ENCODE measurements around the gene KRT80. TPM values are rescaled to one million over a fixed set of nuclear protein-coding genes. Genes with fewer than 3 reads are reported as not detected.
A peak's percentile ranks its signal among the peaks of the same experiment; 100 is the strongest.

Gene KRT80
- total RNA-seq, 1 experiment from 2014 or later = 8.8 TPM

DNA sequence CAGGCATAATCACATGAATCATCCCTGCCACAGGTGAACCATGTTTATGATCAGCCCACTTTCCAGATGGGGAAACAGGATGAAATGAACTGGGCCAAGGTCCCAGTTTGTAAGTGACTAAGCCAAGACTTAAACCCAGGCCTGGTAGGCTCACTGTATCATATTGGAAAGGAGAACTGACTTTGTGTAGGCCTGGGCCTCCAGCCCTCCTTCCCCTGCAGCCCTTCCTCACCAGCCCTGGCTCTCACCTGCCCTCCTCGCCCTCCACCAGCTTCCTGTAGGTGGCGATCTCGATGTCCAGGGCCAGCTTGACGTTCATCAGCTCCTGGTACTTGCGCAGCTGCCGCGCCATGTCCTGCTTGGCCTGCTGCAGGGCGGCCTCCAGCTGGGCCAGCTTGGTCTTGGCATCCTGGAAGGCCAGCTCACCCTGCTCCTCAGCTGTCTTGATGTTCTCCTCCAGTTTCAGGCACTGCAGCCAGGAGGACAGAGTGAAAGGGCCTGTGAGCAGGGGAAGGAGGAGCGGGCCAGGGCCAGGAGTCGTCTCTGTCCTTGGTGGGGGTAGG, 19.8 kb downstream of the KRT80 start (continued):
- TF ChIP-seq TCF7L2 (IDR thresholded peaks at IDR 0.05; ENCODE audit: borderline replicate concordance, extremely low read depth, insufficient read depth, insufficient read length) (no peak), ZFX (IDR thresholded peaks at IDR 0.05) (no peak), ZBTB33 (IDR thresholded peaks at IDR 0.05; ENCODE audit: extremely low read depth, insufficient replicate concordance, low read length) (no peak), ELF1 (IDR thresholded peaks at IDR 0.05; ENCODE audit: borderline replicate concordance, low read depth) (no peak), ZNF274 (IDR thresholded peaks at IDR 0.05; ENCODE audit: low read depth, low read length) (no peak), EZH2 (IDR thresholded peaks at IDR 0.05) (no peak), EGR1 (IDR thresholded peaks at IDR 0.05; ENCODE audit: low read depth) (no peak), MAX (IDR thresholded peaks at IDR 0.05) (no peak), RAD21 (IDR thresholded peaks at IDR 0.05; ENCODE audit: low read depth) (peak; percentile 80), POLR2AphosphoS5 (IDR thresholded peaks at IDR 0.05; ENCODE audit: low read depth, low read length) (no peak)

DNA sequence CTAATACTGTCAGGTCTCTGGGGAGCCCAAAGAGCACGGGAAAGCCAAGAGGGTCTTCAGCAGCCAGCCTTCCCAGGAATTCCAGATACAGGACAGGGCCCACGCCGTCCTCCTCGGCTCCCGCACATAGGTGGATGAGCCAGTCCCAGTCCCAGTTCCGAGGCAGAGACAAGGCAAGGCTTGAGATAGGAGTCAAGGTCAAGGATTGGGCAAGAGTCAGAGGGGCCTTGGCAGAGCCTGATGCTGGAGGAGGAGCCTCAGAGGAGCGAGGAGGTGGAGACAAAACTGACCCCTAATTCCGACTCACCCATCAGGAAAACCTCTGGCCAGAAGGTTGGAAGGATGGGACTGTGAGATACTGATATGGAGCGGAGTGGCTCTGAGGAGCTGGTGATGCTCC, 21.0 kb downstream of the KRT80 start:
- Histone ChIP-seq H3K9ac (ENCODE audit: low read length) (no peak overlapping the region), H3K9me2 (ENCODE audit: insufficient read depth) (no peaks in the 10 kb centered on the region), H3K27me3 (ENCODE audit: insufficient read depth, low read length) (peaks cover 7% of the 10 kb centered on the region; the same call in 1 of the 2 replicates), H4K20me1 (ENCODE audit: insufficient read depth) (no peaks in the 10 kb centered on the region), H3K4me2 (ENCODE audit: low read length) (no peak overlapping the region), H2AFZ (ENCODE audit: low read depth, low read length, poor library complexity, severe bottlenecking) (no peak overlapping the region), H3K4me1 (ENCODE audit: control insufficient read depth in 1 of 2, insufficient read depth in 2 of 2, low read length in 2 of 2) (peaks cover 8 to 45% of the 10 kb centered on the region in 2 experiments), H3K27ac (ENCODE audit: low read depth, low read length) (no peak overlapping the region), H3K9me3 (ENCODE audit: control insufficient read depth in 1 of 2, insufficient read depth in 1 of 2, low read depth in 1 of 2, low read length in 2 of 2) (no peaks in the 10 kb centered on the region), H3K79me2 (ENCODE audit: insufficient read depth, low read length) (no peaks in the 10 kb centered on the region), H3K4me3 (replicated peaks in 1 of 2; ENCODE audit: low read depth in 1 of 2, low read length in 2 of 2) (no peak overlapping the region), H3K36me3 (ENCODE audit: control insufficient read depth in 1 of 2, insufficient read depth in 2 of 2, low read length in 2 of 2) (no peaks in the 10 kb centered on the region)
- TF ChIP-seq ZNF274 (IDR thresholded peaks at IDR 0.05; ENCODE audit: low read depth, low read length) = no peak
- no peak for TF ChIP-seq EGR1 (IDR thresholded peaks at IDR 0.05; ENCODE audit: low read depth)
- no peak for TF ChIP-seq POLR2AphosphoS5 (IDR thresholded peaks at IDR 0.05; ENCODE audit: low read depth, low read length)
- no peak for TF ChIP-seq ATF3 (IDR thresholded peaks at IDR 0.05)
- no peak for TF ChIP-seq RAD21 (IDR thresholded peaks at IDR 0.05; ENCODE audit: low read depth)
- no peak for TF ChIP-seq SP1 (IDR thresholded peaks at IDR 0.05; ENCODE audit: low read depth)
- TF ChIP-seq FOSL1 (IDR thresholded peaks at IDR 0.05; ENCODE audit: low read depth) = no peak
- ChIA-PET POLR2A (interaction anchor here (0.6 to 1.5 kb wide), 2 partner anchors 23 to 156 kb away, joined by 3 read pairs; no protein-coding TSS in a partner anchor), CTCF (interaction anchor here (1.2 to 1.6 kb wide), 2 partner anchors 38 to 157 kb away, joined by 3 read pairs; no protein-coding TSS in a partner anchor), RAD21 (ENCODE audit: low non-redundant PET in 1 of 2, low total read pairs in 2 of 2, uncharacterized antibody in 2 of 2, unreplicated experiment in 2 of 2) (interaction anchor here in 1 of 2 experiments (0.7 kb wide), 1 partner anchor 43 kb away, joined by 3 read pairs; no protein-coding TSS in a partner anchor)
- intact Hi-C loops (cut with micrococcal nuclease) = no loop called here
- BruUV-seq (replicated peaks) = no TSS peak
- no peak for ATAC-seq
- no peak for DNase-seq (ENCODE audit: low read depth, low spot score)
